COLO668 (cell line): ENCODE measurements around the gene DDR2.

ENCODE experiments used
- DNase-seq: peaks from one replicate; lab custom pipeline; 2025; ENCODE audit not compliant: unreplicated experiment; lab: John Stamatoyannopoulos, UW

Gene DDR2

DNA sequence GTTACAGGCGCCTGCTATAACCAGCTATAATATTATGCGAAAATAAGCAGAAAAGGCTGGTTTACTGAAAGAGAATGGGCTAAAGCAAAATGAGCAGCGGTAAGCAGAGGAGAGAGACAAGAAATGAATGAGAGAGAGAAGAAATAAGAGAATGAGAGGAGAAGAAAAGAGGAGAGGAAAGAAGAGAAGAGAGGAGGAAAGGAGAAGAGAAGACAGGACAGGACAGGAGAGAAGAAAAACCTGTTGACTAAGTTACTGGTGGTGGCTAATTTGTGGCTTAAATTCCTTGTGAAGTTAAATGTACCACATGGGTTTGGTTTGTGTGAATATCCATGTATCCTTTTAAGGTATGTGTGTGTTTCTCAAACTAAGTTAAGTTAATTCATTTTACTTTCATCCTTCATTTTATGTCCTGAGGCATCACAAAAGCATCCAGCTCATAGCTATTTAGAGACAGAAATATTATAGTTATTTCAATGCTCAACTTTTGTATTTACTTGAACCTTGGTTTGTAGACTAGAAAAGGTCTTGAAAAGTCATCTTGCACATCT, 3.1 kb upstream of the DDR2 start:
- DNase-seq = no peak

DNA sequence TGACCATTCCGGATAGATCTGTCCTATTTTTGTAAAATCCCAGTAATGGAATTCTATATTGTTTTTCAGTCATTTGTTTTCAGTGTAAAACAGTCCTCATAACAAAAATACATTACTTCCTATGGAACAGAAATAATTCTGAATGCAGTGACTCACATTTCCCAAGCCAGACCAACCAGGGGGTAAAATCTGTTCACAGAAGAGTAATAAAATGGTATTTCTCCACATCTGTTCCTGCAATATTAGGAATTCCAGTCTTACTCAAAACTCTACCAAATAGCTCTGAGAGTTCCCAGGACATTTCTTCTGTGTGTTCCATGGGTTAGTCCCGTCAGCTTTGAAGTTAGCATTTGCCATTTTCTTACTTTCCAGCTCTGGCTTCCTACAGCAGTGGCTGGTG, 2.6 kb upstream of the DDR2 start:
- no peak for DNase-seq

DNA sequence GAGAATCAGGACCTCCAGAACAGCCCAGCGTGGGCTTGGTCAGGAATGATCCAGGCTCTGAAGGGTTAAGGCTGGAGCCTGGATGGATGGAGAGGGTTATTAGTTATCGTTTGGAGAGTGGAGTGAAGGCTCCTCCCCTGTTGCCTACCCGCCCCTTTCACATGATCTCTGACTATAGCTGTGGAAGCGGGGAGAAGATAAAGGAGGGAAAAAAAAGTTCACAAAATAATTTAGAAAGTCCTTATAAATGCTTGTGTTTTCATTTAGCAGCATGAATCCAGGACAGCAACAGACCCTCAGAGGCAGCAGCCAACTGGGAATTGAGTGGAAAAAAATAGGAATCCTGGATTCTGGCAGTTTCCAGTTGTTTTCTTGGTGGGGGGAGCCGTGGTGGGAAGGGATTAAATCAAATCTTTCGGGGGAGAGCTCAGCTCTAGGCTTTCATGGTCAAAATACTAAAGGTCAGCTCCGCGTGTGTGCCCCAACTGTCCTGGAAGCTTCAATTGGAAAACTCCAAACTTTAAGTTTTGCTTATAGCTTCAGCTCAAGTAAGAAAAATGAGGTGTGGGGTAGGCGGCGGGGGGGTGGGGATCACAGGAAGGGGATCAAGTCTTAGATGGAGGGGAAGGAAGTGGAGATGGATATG, 595 bp upstream of the DDR2 start:
- no peak for DNase-seq

DNA sequence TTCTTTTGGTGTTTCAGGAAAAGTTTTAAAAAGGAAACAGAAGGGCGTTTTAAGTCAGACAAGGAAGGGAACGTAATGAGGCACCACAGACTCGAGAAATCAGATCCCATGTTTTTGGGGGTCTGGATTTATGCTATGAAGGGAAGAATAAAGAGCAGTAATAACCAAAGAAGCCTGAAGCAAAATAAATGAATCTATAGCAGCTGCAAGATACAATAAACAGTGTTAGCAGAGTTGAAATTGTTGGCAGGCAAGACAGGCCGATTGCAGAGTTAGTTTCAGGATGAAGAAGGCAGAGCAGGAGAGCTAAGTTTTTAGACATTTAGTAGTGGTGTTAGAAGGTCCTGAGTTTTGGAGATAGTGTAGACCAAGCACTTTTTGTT, 425 bp downstream of the DDR2 start:
- no peak for DNase-seq

DNA sequence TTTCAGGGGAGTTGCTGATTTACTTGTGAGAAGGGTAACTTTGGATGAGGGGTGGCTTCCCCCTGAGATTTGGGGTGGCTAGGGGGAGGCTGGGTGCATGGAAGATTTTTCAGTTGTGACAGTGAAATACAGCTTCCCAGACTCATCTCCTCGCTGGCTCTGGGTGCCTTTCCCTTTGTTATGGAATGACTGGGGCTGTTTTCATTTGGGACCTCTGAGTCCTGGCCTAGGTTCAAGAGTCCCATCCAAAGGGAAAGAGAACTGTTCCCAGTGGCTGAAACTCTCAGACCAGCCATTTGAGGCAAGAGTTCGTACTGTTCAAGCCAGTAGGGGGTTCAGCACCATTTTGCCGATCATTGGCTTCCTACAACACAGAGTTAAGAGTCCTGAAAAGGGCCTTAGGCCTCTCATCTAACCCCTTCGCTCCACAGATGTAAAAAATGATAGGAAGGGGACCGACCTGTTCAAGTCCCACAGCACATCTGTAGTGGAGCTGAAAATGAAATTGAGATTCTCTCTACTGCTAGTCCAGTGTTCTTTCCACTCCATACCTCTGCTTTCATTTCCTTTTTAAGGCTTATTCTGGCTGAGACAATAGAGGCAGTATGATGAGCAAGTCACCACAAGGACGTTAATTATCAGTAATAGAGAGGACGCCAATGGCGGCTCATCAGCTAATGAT, 958 bp downstream of the DDR2 start:
- DNase-seq = no peak

DNA sequence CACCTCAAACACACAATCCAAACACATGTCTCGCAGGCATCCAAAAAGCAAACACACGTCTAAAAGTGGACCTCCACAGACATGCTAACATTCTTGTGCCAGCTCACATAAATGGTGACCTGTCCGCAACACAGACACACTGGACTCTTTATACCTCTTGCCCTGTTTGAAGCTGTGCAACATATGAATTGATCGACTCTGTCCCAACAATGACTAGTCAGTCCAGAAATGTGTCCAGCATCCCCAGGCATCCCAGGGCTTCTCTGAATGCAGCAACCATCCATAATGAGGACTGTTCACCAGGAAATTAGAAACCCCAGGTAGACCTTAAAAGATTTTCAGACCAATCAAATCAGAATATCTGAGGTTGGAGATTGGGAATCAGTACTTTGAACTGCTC, 3.2 kb downstream of the DDR2 start:
- DNase-seq = no peak

DNA sequence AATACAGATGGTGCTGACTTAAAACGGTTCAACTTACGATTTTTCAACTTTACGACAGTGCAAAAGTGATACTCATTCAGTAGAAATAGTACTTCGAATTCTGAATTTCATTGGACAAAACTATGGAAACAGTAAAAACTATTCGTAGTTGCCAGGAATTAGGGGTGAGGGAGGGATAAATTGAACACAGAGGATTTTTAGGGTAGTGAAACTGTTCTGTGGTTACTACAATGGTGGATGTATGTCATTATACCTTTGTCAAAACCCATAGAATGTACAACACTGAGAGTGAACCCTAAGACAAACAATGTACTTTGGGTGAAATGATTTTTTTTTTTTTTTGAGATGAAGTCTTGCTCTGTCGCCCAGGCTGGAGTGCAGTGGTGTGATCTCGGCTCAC, 7.5 kb downstream of the DDR2 start:
- DNase-seq = no peak

DNA sequence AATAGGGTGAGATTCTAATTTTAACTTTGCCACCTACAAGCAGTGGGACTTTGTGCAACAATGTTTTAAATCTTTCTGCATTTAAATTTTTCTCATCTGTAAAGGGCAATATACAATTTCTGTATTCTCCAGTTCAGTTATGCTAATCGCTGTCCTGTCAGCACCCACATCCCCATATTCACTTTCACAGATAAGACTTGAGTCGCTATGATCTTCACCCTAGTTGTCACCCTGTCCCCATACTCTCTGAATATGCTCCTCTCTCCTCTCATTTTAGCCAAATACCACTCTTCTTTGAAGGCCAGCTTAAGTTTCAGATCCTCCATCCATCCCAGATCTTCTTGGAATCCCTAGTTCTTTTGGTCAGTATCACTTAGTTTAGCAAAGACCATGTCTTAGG, 8.8 kb downstream of the DDR2 start:
- DNase-seq = no peak

DNA sequence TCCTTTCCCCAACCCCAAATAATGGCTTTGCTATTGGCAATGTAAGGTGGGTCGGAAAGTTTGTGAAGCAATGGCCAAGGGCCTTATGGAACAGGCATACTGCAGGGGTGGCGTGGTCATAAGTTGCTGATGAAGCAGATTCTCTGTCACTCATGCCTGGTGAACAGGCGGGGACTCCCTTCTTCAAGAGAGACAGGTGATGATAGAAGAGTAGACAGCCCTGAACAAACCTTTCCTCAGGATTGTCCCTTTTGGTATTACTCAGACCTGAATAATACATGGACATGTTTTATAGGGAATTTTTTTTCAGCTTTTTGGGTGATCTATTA, 12.7 kb downstream of the DDR2 start:
- DNase-seq = no peak

DNA sequence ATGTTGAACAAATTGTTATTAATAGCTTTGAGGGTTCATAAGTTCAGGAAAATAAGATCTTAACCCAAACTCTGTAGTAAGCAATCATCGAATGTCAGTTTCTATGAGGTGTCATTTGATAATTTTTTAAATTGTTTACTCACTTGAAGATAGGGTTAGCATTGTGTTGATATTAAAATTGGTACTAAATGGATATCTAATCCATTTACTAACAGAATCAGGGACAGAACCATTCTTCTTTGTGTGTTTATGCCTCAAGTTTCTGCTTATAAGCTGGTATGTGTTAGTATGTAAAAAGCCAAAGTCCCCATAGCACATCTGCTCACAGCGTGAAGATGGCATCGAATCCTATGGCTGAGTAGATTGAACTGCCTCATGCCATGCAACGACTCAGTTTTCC, 13.4 kb downstream of the DDR2 start:
- no peak for DNase-seq

DNA sequence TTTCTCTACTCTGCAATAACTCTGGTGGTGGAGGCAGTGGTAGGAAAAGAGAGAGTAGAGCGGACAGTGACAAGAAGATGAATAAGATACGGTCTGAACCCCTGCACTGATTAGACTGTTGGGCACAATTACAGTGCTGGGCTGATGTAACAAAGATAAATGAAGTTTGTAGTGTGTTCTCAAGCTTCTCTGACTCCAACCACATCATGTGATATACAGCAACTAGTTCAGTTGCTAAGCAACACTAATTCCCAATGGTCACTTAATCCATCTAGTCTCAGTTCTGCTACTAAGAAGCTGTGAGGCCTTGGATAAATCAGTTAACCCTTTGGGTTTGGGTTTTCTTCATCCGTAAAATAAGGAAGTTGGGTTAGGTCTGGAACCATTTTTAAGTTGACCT, 17.3 kb downstream of the DDR2 start:
- no peak for DNase-seq

DNA sequence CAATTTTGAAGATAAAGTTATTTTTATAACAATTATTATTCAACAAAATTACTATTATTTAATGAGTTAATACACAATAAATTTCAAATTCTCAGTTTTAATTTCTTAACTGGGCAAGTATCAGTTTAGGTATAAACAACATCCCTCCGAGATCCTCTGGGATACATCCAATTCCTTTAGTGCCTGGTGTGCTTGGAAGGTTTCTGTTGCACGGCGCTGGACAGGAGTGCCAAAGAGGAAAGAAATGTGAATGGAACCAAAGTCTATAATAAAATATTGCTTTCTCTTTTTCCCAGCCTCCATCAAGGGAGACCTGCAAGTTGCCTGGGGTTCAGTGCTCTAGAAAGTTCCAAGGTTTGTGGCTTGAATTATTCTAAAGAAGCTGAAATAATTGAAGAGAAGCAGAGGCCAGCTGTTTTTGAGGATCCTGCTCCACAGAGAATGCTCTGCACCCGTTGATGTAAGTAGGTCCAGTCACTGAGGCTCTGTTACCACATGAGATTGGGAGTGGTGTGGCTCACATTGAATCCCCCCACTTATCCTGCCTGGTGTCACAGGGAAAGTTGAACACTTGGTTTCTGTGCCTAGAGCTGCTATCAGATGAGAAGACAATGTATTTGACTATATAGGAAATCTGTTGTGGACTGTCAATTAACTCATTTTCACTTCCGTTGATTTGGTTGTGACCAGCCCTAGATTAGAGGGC, 22.8 kb downstream of the DDR2 start:
- no peak for DNase-seq

DNA sequence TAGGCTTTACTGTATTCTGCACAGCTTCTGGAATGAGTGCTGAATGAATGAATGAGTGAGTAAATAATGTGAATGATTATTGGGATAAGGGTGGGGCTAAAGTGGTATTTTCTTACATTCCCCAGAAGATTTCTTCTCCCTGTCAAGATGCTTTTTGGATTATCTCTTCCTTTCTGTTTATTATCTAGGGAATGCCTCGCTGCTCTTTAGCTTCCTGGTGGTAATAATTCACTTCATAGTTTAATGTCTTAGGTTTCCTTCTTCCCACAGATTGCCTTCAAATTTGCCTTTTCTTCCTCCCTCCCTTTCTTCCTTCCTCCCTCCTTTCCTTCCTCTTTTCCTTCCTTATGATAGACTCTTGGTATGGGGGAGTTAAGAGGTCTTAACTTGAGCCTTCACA, 24.0 kb downstream of the DDR2 start:
- DNase-seq = no peak

DNA sequence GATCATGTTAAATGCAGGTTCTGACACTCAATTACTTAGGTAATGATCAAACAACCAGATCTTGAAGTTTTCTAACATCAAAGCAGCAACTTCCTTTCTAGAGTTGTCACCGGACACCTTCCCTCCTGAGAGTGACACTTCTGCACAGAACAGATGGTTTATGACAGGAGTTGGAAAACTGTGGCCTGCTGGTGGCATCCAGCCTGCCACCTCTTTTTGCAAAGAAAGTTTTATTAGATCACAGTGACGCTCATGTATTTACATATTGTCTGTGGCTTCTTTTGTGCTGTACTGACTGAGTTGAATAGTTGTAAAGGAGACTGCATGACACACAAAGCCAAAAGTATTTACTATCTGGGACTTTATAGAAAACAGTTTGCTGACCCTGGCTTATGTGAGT, 28.3 kb downstream of the DDR2 start:
- no peak for DNase-seq

DNA sequence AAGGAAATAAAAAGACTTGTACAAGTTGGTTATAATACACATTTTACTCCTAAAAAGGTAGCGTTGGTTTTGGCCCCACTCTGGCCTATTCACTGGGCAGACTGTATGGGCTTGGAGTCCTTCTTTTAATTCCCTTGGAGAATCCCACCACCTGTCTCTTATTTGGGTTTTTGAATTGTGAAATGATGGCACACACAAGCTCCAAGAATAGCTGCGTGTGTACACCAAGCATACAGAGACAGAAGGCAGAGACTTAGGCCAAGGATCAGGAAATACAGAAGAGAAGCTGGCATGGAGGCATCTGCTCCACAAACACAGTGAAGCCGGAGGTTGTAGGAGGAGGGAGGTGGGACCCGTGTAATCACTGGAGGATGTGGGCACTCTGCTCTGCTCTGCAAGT, 29.1 kb downstream of the DDR2 start:
- DNase-seq = no peak

DNA sequence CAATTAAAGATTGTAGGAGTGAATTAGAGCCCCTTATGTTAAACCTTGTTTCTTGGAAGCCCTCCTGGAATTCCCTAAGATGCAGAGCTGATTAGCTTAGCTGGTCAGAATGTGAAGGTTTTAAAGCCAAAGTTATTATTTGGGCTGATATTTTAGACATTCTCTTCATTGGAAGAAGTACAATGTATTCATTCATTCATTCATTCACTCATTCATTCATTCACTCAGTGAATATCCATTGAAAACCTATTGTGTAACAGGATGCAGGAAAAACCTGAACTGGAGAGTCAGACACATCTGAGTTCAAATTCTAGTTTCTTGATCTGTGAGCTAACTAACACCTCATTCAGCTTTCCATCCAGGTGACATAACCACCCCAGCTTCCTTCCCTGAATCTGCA, 29.7 kb downstream of the DDR2 start:
- no peak for DNase-seq

DNA sequence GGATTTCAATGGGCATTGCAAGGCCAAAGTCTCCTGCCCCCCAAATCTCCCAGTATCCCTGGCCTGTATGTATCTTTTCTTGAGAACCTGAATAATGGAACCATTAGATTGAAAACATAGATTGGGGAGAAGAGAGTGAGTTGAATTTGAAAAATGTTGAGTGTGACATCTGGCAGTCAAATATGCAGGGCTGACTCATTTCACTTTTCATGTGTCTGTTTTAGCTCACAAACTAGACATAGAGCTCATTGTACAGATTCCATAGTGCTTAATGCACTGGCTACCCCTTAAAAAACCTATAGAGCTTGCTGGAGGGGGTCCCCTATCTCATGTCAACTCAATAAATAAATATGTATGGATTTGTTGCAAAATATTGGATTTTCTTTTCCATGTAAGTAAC, 30.8 kb downstream of the DDR2 start:
- no peak for DNase-seq

DNA sequence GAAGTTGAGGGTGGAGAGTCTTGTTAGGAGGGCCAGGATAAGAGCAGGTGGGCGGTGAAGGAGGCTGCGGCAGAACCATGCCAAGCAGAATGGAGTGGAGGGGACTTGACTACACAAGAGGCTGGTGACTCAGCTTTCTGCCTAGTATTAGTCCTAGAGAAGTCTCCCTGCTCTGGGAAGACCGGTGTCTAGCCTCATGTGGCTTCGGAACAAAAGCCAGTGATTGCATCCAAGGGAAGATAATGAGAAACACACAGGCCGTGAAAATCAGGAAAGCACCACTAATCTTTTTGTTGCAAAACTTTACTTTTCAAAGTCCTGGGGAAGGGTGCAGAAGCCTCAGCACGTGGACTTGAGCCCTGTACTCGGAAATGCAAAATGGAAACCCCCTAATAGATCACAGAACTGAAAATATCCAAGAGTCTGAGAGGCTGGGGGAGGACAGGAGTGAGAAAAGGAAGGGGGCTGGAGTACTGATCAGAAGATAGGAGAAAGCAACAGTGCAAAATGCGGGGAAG, 31.4 kb downstream of the DDR2 start:
- DNase-seq = no peak

DNA sequence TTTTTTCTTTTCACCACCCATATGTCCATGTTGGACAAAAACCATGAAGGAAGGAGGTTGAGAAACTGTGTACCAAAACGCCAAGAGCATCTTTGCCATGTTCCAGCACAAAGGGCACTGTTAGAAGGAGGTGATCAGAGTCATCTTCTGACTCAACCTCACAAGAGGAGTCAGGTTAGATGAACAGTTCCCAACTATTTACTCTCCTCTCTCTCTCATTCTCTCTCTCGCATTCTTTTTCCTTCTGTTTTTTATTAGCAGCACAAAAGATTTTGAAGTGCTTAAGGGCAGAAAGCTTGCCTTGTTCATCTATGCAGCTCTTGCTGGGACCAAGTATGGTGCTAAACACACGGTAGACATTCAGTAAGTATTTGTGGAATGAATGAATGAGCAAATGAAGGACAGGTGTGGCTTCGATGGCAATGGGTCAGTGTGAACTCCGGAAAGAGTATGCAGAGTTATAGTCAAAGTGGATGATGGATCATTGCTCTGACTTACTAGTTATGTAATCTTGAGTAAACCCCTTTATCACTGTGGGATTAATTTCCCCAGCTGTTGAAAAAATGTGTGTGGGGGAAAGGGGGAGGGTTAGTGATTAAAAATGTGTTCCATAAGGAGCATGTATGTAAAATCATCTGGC, 33.9 kb downstream of the DDR2 start:
- DNase-seq = no peak

DNA sequence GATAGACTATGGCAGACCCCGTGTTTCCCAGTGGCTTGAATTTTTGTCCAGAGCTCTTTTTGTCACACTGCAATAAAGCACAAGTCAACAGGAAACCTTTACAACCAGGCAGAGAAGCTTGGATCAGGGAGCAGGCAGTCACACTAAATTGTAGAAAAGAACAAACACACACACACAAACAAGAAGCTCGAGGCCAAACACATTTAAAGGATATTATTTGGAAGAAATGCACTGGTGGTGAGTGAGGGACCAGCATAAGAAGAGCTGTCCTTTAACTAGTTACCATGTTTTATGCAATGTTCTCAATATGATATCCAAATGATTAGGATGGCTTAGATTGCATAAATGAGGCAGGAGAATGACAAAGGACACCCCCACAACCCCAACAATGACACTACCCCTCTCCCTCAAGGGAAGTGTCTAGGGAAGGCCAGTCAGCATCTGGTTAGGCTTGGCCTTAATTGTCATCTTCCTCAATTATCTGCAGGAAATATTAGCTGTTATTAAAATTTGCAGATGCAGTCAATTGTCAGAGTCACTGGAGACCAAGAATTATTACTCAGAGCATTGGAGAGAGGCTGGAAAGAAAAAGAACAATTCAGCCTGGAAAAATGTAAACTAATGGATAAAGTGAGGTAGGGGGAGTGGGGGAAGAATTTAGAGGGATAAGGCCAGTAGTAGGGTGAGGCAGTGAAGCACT, 35.3 kb downstream of the DDR2 start:
- DNase-seq = no peak
